Activated CD8-positive, alpha-beta memory T cell treated with anti-CD3 and anti-CD28 coated beads, Interleukin-2, amount 50 U/mL, for 1 hour (primary cell): ENCODE data around the gene DOCK3.
"Not testable (repeated sequence)": the region's sequence is repeated elsewhere in the genome, so short reads cannot be mapped to it uniquely, and the experiment has no call there.

ENCODE experiments used
- DNase-seq: peaks from one replicate; pipeline ENCODE4 v3.0.0-alpha.2; 2020; ENCODE audit errors: extremely low read depth

DOCK3 gene

DNA sequence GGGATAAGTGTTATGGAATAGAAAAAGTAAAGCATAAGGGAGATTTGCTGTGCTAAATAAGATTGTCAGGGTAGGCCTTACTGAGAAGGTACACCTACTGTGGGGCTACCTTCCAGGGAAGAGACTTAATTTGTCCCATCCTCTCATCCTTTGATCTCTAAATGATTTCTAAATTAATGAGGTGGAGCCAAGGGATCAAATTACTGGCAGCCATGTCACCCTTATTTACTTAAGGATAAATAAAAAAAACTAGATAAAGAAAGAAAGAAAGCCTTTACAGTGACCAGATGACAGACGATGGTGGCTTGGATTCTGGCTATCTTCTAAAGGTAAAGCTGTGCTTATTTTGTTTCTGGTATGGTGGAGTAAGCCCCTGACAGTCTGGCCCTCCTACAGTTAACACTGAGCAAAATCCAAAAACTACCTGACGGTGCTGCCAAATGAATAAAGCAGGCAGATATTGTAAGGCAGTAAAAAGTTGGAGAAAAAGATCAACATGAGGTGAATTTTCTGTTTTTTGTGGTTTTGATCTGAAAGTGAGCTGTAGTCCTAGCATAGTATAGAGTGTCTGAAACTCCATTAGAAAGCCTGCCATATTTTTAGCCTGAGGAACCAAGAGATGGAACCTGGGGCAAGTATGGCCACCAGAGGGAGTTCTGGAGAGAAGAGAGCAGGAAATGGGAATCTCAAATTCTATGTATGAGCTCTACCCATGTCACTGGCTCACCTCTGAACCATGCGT, 425.2 kb downstream of the DOCK3 start:
- DNase-seq: no peak

DNA sequence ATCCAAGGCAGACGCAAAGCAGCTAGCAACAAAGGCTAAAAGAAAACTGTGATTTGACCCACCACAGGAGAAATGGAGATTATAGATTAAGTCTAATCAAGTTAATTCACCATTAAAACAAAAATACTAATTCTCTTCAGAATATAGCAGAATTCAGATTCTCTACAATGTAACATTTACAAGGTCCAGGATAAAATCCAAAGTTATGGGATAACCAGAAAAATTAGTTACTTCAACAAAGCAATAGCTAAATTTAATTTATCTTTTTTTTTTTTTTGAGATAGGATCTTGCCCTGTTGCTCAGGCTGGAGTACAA, 425.8 kb downstream of the DOCK3 start:
- DNase-seq: no peak

DNA sequence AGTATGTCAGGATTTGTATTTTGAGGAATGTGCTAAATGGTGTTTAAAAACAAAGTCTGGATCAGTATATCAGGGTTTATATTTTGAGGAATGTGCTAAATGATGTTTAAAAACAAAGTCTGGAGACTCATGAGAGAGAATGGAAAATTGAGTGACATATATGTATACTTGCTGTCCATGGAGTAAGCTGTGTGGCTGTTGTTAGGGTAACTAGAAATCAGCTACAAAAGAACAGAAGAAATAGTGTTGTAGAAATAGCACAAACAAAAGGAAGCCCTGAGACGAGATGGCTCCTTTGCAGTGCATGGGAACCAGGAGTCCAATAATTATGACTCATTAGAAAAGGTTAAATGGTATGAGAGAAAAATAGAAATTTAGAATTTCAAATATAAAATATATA, 427.7 kb downstream of the DOCK3 start:
- no peak for DNase-seq

DNA sequence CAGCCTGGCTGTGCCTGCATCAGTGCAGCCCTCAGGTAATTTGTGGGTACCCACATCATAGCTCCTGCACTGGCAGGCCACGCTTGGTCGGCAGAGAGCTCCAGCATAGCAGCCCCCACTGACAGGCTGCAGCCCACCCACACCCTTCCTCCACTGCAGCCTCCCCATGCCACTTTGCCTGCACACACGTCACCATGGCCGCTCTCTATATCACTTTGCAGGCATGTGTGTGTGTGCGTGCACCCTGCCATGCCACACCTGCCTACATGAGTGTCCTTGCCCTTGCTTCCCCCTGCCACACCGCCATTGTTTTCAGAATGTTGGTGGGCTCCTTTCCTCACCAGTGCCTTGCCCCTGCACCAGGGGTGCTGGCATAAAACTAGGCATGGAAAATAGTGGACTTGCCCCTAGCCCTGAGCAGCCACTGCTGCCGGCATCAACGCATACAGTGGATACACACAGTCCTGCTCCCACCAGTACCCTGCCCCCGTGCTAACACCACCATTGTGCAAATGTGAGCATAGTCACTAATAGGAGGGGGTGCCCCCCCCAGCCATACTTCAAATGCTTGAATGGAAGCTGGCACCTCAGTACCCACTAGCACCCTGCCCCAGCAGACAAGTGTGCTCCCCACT, 431.6 kb downstream of the DOCK3 start:
- DNase-seq: no peak

DNA sequence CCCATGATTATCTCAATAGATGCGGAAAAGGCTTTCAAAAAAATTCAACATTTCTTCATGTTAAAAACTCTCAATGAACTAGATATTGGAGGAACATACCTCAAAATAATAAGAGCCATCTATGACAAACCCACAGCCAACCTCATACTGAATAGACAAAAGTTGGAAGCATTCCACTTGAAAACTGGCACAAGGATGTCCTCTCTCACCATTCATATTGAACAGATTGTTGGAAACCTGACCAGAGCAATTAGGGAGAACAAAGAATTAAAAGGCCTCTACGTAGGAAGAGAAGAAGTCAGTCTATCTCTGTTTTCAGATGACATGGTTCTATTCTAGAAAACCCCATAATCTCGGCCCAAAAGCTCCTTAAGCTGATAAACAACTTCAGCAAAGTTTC, 435.9 kb downstream of the DOCK3 start:
- no peak for DNase-seq

DNA sequence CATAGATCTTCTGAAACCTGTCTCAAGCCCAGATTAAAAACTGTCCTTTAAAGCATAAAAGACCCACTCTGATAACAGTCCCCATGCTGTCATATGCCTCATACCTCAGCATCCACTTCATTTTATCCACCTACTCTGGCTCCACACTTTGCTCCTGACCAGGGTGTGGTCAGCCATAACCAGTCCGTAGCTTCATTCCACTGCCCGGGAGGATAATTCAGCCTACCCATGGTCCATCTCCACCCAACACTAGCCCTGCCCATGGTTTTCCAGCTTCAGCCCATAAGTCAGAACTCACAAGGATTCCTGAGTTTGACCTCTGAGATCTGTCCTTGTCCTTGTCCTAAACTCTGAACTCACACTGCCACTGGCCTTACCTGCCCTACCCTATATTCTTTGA, 448.2 kb downstream of the DOCK3 start:
- no peak for DNase-seq

DNA sequence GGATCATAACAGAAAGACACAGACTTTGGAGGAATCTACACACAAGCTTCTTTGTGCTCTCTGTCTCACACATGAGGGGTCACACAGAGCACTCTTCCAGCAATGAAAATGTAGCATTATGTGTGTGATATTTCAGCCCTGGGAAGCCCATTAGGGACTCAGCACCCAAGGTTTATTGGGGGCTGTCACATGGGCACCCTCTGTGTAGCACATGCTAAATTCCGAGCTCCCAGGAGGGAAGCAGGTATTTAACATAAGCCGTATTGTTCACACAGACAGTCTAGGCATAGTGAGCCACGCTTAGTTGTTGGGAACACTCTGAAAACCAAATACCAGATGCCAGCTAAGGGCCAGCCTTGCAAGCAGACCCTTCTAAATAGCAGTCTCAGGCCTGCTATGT, 448.8 kb downstream of the DOCK3 start:
- no peak for DNase-seq

DNA sequence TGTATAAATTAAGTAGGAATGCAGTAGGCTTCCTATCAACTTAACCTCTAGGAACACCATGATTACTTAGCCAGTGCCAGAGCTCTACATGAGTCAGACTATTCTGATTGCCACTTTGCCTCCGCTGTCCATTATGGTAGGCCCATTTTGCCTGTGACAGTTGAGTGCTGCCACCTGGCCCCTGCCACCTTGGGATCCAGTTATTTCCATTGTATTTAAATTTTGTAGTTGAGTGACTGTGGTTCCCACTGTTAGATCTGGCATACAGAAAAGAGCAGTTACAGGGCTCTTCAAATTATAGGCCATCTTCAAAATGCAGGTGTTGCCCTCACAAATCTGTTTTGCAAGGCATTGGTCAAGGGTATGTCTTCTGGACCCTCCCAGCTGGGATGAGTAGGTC, 456.9 kb downstream of the DOCK3 start:
- DNase-seq: not testable (repeated sequence)

DNA sequence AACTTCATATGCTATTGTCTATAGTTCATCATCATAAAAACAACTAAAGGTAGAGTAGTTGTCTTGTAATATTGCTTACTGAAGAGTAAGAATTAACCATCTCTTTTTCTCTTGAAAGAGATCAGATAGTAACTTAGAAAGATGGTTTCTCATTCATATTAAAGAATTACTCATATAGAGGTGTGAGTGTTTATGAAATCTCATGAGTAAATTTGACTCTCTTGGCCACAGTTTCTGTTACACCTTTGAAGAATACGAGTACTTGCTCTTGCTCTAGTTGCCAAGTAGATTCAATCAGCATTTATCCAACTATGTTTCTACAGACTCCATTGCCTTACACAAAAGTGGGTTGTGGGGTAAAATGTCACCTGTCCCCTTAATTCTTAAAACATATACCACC, 463.0 kb downstream of the DOCK3 start:
- no peak for DNase-seq

DNA sequence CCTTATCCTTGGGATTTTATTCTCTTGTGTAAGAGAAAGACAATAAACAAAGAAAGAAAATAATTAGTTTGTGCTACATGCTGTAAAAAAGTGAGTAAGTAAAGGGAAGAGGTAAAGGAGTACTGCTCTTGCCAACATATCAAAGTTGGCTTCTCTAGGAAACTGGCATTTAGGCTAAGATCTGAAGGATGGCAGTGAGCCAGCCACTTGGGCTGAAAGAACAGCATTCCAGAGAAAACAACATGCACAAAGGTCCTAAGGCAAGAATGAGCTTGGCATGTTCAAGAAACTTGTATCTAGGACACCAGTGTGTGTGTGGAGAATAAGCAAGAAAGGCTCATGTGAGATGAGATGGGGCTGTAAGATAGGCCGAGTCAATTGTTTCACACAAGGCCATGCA, 464.9 kb downstream of the DOCK3 start:
- no peak for DNase-seq

DNA sequence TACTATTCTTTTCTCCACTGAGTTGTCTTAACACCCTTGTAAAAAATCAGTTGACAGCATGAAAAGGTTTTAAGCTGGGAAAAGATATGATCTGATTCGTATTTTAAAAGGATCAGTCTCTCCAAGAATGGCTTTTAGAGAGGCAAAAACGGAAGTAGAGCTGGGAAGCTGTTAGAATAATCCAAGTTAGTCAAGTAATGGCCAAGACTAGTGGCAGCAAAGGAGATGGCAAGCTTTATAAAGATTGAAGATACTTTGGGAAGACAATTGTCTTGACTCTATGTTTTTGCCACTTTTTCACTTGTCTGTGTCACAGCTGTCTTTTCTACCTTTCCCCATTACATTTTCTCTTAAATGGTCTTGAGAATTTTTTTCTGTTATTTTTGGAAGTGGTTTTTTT, 466.8 kb downstream of the DOCK3 start:
- DNase-seq: no peak

DNA sequence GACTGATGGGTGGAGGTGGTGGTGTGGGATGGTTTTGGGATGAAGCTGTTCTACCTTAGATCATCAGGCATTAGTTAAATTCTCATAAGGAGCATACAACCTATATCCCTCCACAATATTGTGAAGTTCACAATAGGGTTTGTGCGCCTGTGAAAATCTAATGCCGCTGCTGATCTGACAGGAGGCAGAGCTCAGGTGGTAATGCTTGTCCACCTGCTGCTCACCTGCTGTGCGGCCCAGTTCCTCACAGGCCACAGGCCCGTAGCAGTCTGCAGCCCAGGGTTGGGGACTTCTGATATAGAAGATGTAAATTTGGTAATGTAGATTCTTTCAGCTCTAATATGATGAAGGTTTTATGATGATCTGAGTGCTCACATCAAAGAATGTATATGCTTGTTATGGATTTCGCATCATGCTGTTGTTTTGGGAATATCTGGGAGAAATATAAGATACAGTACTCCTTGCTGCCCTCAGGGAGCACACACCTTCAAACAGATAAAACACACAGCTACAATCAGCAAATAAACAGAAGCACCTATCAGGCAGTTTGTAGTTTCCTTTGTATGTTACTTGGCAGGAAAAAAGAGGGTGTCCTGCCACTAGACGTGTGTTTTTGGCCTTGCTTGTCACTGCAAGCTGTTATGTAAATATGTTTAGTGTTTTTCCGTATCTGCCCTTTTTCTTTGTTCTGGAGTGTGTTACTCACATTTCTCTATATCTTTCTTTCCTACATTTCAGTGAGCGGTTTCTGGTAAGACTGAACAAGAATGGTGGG, 471.3 kb downstream of the DOCK3 start:
- no peak for DNase-seq

DNA sequence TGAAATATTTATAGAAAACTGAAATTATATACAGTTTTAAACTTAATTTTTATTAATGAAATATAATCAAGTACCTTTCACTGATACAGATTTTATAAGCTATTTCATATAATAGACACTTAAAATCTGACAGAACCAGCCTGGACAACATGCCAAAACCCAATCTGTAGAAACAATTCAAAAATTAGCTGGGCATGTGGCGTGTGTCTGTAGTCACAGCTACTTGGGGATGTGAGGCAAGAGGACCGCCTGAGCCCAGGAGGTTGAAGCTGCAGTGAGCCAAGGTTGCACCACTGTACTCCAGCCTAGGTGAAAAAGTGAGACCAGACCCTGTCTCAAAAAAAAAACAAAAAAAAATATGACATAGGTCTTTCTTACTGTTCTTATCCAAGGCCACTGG, 472.1 kb downstream of the DOCK3 start:
- DNase-seq: no peak

DNA sequence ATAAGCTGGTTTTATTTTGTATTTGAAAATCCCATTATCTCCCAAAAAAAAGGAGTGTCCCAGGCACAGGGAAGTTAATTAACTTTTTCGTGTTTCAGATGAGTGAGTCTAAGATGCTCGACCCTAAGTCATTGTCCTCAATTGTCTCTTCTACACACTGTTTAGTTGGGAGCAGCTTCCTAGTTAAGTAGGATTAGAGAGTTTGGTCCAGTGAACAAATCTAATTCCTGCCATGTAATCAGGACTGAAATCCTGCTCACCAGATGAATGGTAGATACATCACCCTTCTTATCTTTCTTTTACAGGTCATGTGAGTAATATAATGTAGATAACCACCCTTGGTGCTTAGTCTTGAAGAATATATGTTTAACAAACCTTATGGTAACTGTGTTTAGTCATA, 481.4 kb downstream of the DOCK3 start:
- no peak for DNase-seq

DNA sequence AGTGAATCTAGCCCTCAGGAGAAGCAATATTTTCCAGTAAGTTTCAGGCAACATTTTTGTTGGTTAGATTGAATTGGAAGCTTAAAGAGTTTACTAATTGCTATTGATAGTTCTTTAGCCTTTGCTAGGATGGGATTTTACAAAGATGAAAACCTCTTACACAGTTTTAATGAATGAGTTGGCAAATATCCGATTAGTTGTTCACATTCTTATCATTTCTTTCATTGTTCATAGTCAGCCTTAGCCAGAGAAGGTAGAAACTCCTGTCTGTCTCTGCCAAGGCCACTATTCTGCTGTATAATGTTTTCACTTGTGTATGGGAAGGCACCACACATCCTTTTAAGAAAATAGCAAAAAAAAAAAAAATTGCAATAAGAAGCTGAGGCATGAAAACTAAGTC, 488.3 kb downstream of the DOCK3 start:
- DNase-seq: no peak

DNA sequence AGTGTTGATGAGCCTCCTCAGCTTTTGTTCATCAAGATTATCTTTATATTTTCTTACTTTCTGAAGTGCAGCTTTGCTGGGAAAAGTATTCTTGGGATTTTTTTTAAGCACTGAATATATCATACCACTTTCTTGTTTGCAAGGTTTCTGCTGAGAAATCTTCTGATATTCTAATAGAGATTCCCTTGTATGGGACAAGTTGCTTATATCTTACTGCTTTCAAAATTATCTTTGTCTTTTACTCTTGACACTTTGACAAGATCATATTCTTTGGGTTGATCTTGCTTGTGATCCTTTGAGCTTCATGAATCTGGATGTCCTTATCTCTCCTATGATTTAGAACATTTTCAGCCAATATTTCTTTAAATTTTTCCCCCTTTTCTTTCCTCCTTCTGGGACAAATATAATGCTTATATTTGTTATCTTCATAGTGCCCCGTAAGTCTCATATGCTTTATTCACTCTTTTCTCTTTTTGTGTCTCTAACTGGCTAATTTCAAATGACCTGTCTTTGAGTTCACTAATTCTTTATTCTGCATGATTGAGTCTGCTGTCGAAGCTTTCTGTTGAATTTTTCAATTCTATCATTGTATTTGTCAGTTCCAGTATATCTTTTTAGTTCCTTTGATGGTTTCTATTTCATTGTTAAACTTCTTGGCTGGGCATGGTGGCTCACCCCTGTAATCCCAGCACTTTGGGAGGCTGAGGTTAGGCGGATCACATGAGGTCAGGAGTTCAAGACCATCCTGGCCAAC, 499.0 kb downstream of the DOCK3 start:
- DNase-seq: no peak

DNA sequence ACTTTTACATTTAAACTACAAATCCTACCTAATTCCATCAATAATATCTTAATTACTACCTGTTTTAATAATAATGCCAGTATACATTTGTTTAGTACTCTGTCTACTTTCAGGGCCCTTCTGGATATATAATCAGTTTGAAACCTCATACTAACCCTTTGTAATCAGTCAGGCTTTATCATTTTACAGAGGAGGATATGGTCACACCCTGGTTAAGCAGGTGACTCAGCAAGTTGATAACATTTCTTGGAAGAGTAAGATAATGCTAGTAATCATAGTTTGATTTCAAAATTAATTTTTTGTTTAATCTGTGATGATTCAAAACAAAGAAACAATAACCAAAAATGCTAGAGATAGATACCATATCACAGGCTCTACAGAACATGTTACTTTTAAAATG, 502.2 kb downstream of the DOCK3 start:
- DNase-seq: no peak

DNA sequence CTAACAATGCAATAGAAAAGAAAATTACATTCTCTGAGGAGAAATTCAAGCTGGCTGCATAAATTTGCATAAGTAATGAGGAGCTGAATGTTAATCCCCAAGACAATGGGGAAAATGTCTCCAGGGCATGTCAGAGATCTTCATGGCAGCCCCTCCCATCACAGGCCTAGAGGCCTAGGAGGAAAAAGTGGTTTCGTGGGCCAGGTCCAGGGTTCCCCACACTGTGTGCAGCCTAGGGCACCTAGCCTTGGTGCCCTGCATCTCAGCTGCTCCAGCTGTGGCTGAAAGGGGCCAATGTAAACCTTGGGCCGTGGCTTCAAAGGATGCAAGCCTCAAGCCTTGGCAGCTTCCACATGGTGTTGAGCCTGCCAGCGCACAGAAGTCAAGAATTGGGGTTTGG, 511.7 kb downstream of the DOCK3 start:
- not testable (repeated sequence) for DNase-seq

DNA sequence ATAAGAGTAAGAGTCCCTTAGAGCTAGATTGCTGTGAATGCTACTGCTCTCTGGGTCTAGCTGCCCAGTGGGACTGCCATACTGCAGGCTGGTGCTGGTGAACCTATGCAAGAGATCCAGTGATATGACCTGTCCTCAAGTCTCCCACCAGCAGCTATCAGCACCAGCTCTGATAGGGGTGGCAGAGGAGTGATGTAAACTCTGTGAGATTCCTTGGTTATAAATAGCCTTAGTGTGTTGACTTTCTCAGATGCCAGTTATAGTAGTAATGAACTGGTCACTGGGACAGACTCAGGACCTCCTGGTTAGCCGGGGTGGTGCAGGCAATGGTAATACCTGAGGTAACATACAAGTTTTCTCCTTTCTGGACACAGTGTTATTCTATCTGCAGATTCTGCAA, 515.5 kb downstream of the DOCK3 start:
- no peak for DNase-seq

DNA sequence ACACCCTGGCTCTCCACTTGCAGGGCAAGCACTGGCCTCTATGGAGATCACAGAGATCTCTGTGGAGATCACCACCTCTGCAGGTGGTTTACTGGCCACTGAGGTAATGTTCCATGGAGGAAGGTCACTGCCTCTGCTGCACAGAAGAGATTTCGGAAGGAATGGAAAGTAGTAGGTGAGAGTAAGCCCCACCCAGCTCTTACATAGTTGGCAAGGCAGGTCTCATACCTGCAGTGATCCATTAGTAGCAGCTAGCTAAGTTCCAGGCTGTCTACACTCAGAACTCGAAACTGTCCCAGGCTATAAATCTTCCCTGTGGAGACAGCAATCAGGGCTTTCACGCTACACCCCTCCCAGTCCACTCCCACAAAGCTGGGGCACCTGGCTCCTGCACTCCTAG, 516.1 kb downstream of the DOCK3 start:
- DNase-seq: no peak

DNA sequence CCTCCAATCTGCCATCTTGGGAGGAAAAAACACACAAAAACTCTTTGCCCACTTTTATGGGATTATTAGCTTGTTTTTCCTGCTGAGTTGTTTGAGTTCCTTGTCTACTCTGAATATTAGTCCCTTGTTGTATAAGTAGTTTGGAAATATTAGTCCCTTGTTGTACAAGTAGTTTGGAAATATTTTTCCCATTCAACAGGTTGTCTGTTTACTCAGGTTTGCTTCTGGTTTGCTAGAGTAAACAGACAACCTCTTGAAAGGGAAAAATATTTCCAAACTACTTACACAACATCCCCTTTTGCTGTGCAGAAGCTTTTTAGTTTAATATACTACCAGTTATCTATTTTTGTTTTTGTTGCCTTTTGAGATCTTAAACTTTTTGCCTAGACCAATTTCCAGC, 517.0 kb downstream of the DOCK3 start:
- no peak for DNase-seq

DNA sequence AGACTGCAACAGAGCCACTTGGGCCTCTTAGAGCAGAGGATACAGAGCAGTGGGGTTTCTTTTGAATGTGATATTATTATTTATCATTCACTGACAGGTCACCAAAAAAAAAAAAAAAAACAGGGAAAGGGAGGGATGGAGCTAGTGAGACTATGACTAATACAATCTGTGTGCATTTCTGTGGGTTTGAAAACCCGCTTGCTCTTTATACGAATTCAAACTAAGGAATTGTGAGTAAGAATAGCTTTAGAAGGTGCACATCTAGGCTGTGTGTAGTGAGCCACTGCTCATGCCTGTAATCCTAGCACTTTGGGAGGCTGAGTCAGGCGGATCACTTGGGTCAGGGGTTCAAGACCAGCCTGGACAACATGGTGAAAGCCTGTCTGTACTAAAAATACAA, 523.8 kb downstream of the DOCK3 start:
- no peak for DNase-seq

DNA sequence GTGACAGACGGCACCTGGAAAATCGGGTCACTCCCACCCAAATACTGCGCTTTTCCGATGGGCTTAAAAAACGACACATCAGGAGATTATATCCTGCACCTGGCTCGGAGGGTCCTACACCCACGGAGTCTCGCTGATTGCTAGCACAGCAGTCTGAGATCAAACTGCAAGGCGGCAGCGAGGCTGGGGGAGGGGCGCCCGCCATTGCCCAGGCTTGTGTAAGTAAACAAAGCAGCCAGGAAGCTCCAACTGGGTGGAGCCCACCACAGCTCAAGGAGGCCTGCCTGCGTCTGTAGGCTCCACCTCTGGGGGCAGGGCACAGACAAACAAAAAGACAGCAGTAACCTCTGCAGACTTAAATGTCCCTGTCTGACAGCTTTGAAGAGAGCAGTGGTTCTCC, 524.6 kb downstream of the DOCK3 start:
- DNase-seq: not testable (repeated sequence)
